ENCODE measurements around the gene IL17RC. TPM values are rescaled to one million over a fixed set of nuclear protein-coding genes. Genes with fewer than 3 reads are reported as not detected.

Gene IL17RC
- total and polyA plus RNA-seq, 4 donors, result 20.5 to 39.8 (median 33.6) TPM

GRCh38 chr3:9878700-9879099 lies 38.2 kb upstream of the IL17RC start:
- no peaks in the 10 kb centered on the region for H3K36me3 ChIP-seq (ENCODE audit: control insufficient read depth in 4 of 4, insufficient read depth in 4 of 4, low read length in 4 of 4)
- DNase-seq, result no peak
- no peak overlapping the region for H3K4me3 ChIP-seq
- H3K27ac ChIP-seq (ENCODE audit: low read depth in 1 of 2, low read length in 1 of 2), result no peak overlapping the region
- H3K4me1 ChIP-seq (ENCODE audit: control insufficient read depth in 5 of 5, insufficient read depth in 5 of 5, low read length in 5 of 5), result no peaks in the 10 kb centered on the region
- H3K27me3 ChIP-seq (ENCODE audit: control insufficient read depth in 3 of 3, insufficient read depth in 3 of 3, low read length in 2 of 3), result no peaks in the 10 kb centered on the region
- ATAC-seq (ENCODE audit: insufficient read depth, low FRiP score), result no peak
- WGBS, 2 donors, result 85 to 90% methylated on average over 5 of the region's 5 CpGs
- H3K9ac ChIP-seq (ENCODE audit: insufficient read depth in 1 of 2, low read length in 2 of 2), result no peak overlapping the region
- no peak for TF ChIP-seq CTCF (IDR thresholded peaks at IDR 0.05; ENCODE audit: control extremely low read depth, extremely low read depth)
- H3K9me3 ChIP-seq (ENCODE audit: control insufficient read depth in 4 of 4, insufficient read depth in 3 of 4, low read length in 3 of 4), result no peaks in the 10 kb centered on the region

- DNase-seq (no peak), ATAC-seq (ENCODE audit: insufficient read depth, low FRiP score) (no peak)
- Histone ChIP-seq H3K9ac (ENCODE audit: insufficient read depth in 1 of 2, low read length in 2 of 2) (no peak within 1 kb of the TSS), H3K9me3 (ENCODE audit: control insufficient read depth in 4 of 4, insufficient read depth in 3 of 4, low read length in 3 of 4) (no peaks in the 10 kb centered on the region), H3K4me1 (ENCODE audit: control insufficient read depth in 5 of 5, insufficient read depth in 5 of 5, low read length in 5 of 5) (no peaks in the 10 kb centered on the region), H3K36me3 (ENCODE audit: control insufficient read depth in 4 of 4, insufficient read depth in 4 of 4, low read length in 4 of 4) (no peaks in the 10 kb centered on the region), H3K4me3 (no peak within 1 kb of the TSS), H3K27me3 (ENCODE audit: control insufficient read depth in 3 of 3, insufficient read depth in 3 of 3, low read length in 2 of 3) (no peaks in the 10 kb centered on the region), H3K27ac (ENCODE audit: low read depth in 1 of 2, low read length in 1 of 2) (no peak within 1 kb of the TSS)
- TF ChIP-seq CTCF (IDR thresholded peaks at IDR 0.05; ENCODE audit: control extremely low read depth, extremely low read depth), result no peak
- 91 to 92% methylated on average over 7 of the region's 7 CpGs for WGBS, 2 donors
Measured at GRCh38 chr3:9879830-9880549, 36.9 kb upstream of the IL17RC start, which contains the start of gene CIDEC. Gene CIDEC, minus strand, starts transcription at chr3:9880253. Its CDS starts 1,767 bp downstream, at chr3:9878486.

GRCh38 chr3:9881441-9881840 lies 35.5 kb upstream of the IL17RC start:
- Histone ChIP-seq H3K36me3 (ENCODE audit: control insufficient read depth in 4 of 4, insufficient read depth in 4 of 4, low read length in 4 of 4) (no peaks in the 10 kb centered on the region), H3K27me3 (ENCODE audit: control insufficient read depth in 3 of 3, insufficient read depth in 3 of 3, low read length in 2 of 3) (no peaks in the 10 kb centered on the region), H3K4me1 (ENCODE audit: control insufficient read depth in 5 of 5, insufficient read depth in 5 of 5, low read length in 5 of 5) (no peaks in the 10 kb centered on the region), H3K9ac (ENCODE audit: insufficient read depth in 1 of 2, low read length in 2 of 2) (no peak overlapping the region), H3K9me3 (ENCODE audit: control insufficient read depth in 4 of 4, insufficient read depth in 3 of 4, low read length in 3 of 4) (no peaks in the 10 kb centered on the region), H3K27ac (ENCODE audit: low read depth in 1 of 2, low read length in 1 of 2) (no peak overlapping the region), H3K4me3 (no peak overlapping the region)
- DNase-seq (no peak), ATAC-seq (ENCODE audit: insufficient read depth, low FRiP score) (no peak)
- TF ChIP-seq CTCF (IDR thresholded peaks at IDR 0.05; ENCODE audit: control extremely low read depth, extremely low read depth), result no peak
- WGBS, 2 donors, result 89 to 96% methylated on average over 1 of the region's 1 CpG

Data from lung (tissue), 12 donors.